GM12801 (cell line): ENCODE measurements around the gene TADA2A.

ENCODE experiments used
- CTCF ChIP-seq: IDR thresholded peaks from one replicate; pipeline ENCODE4 v1.5.1; 2011; ENCODE audit warnings: control low read depth; ENCODE audit not compliant: insufficient read length; ENCODE audit errors: extremely low read depth

The TADA2A gene

GRCh38 chr17:37447641-37448040, 41.0 kb downstream of the TADA2A start:
- TF ChIP-seq CTCF: no peak

- no peak for TF ChIP-seq CTCF
Observed at GRCh38 chr17:37450112-37450511, 43.4 kb downstream of the TADA2A start.

- TF ChIP-seq CTCF: no peak
Observed at GRCh38 chr17:37458805-37459204, 52.1 kb downstream of the TADA2A start.

- no peak for TF ChIP-seq CTCF
Observed at GRCh38 chr17:37461668-37462067, 55.0 kb downstream of the TADA2A start.

- TF ChIP-seq CTCF: no peak
Observed at GRCh38 chr17:37462492-37462891, 55.8 kb downstream of the TADA2A start.

- TF ChIP-seq CTCF: no peak
Observed at GRCh38 chr17:37463039-37463438, 56.4 kb downstream of the TADA2A start.

- no peak for TF ChIP-seq CTCF
Observed at GRCh38 chr17:37465069-37465616, 58.5 kb downstream of the TADA2A start.

- no peak for TF ChIP-seq CTCF
Observed at GRCh38 chr17:37466471-37466870, 59.8 kb downstream of the TADA2A start.
